ENCODE data around the gene NTM.

DNA sequence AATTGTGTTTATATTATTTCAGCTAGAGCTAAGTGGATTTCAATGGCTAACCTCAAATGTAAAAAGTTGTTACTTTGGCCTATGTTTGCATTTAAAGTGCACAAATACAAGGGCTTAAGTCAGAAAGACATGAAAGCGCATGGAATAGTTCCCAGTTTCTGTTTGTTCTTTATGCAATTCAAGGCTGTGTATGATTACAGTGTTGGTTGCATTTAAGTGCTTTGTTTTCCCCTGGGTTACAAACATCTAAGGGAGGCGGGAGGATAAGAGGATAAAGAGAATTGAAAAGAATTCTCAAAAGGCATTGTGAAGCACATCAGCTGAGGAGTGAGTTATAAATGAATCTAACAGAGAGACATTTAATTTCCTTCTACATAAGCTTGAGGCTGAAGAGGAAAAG is 453.4 kb downstream of the NTM start:
- TF ChIP-seq CTCF (conservative IDR thresholded peaks at IDR 0.05; ENCODE audit: low read length) (no peak), EZH2phosphoT487 (IDR thresholded peaks at IDR 0.05; ENCODE audit: borderline replicate concordance) (no peak)

Measured in Loucy (cell line).